Kidney capillary endothelial cell (primary cell): ENCODE data around the gene TJP1.

Experiments used
- DNase-seq: peaks from one replicate; pipeline ENCODE4 v3.0.0-alpha.2; 2018; ENCODE audit warnings: low spot score

Gene TJP1

GRCh38 chr15:29822100-29822683, at the start of gene TJP1:
TSS of gene TJP1 (minus strand) at chr15:29822468. CDS start at chr15:29822028, 440 bp downstream.
- no peak for DNase-seq

GRCh38 chr15:29871401-29871800, 49.1 kb upstream of the TJP1 start:
- peak; percentile 80 for DNase-seq

- no peak for DNase-seq
Measured at GRCh38 chr15:29870495-29871151, 48.4 kb upstream of the TJP1 start.

- DNase-seq, result no peak
Measured at GRCh38 chr15:29867241-29868000, 45.2 kb upstream of the TJP1 start.

- DNase-seq, result no peak
Measured at GRCh38 chr15:29866337-29866736, 44.1 kb upstream of the TJP1 start.

GRCh38 chr15:29864501-29864900, 42.2 kb upstream of the TJP1 start:
- DNase-seq, result no peak

- no peak for DNase-seq
Measured at GRCh38 chr15:29863438-29863837, 41.2 kb upstream of the TJP1 start.

GRCh38 chr15:29862271-29862670, 40.0 kb upstream of the TJP1 start:
- no peak for DNase-seq

GRCh38 chr15:29860872-29861271, 38.6 kb upstream of the TJP1 start:
- DNase-seq, result no peak

GRCh38 chr15:29859973-29860715, 37.9 kb upstream of the TJP1 start:
- DNase-seq, result no peak

GRCh38 chr15:29859293-29859692, 37.0 kb upstream of the TJP1 start:
- no peak for DNase-seq

- no peak for DNase-seq
Measured at GRCh38 chr15:29857221-29857789, 35.0 kb upstream of the TJP1 start.

GRCh38 chr15:29854413-29854812, 32.1 kb upstream of the TJP1 start:
- DNase-seq, result no peak

GRCh38 chr15:29853211-29853987, 31.1 kb upstream of the TJP1 start:
- DNase-seq, result no peak

- DNase-seq, result no peak
Measured at GRCh38 chr15:29852201-29852600, 29.9 kb upstream of the TJP1 start.

- DNase-seq, result no peak
Measured at GRCh38 chr15:29849716-29850115, 27.4 kb upstream of the TJP1 start.

- no peak for DNase-seq
Measured at GRCh38 chr15:29849218-29849617, 26.9 kb upstream of the TJP1 start.

GRCh38 chr15:29844290-29844903, 22.1 kb upstream of the TJP1 start:
- DNase-seq, result no peak

- no peak for DNase-seq
Measured at GRCh38 chr15:29842290-29842689, 20.0 kb upstream of the TJP1 start.

GRCh38 chr15:29840926-29841325, 18.7 kb upstream of the TJP1 start:
- DNase-seq, result no peak

- no peak for DNase-seq
Measured at GRCh38 chr15:29840054-29840453, 17.8 kb upstream of the TJP1 start.
